ENCODE measurements around the gene KCNMA1.

KCNMA1 gene

GRCh38 chr10:77164616-77165311 lies 472.8 kb downstream of the KCNMA1 start:
- DNase-seq, result no peak

GRCh38 chr10:77163670-77164348 lies 473.8 kb downstream of the KCNMA1 start:
- DNase-seq, result peak; percentile 79

GRCh38 chr10:77162697-77163096 lies 474.9 kb downstream of the KCNMA1 start:
- DNase-seq, result no peak

GRCh38 chr10:77160679-77161078 lies 476.9 kb downstream of the KCNMA1 start:
- no peak for DNase-seq

- DNase-seq, result no peak
These were observed 478.0 kb downstream of the KCNMA1 start for GRCh38 chr10:77159538-77160110.

GRCh38 chr10:77158666-77159065 lies 478.9 kb downstream of the KCNMA1 start:
- DNase-seq, result no peak

- no peak for DNase-seq
These were observed 480.2 kb downstream of the KCNMA1 start for GRCh38 chr10:77157248-77158019.

GRCh38 chr10:77156406-77156879 lies 481.2 kb downstream of the KCNMA1 start:
- DNase-seq, result no peak

- no peak for DNase-seq
These were observed 485.4 kb downstream of the KCNMA1 start for GRCh38 chr10:77152256-77152655.

GRCh38 chr10:77151408-77151807 lies 486.2 kb downstream of the KCNMA1 start:
- no peak for DNase-seq

GRCh38 chr10:77149706-77150105 lies 487.9 kb downstream of the KCNMA1 start:
- DNase-seq, result no peak

- DNase-seq, result no peak
These were observed 488.6 kb downstream of the KCNMA1 start for GRCh38 chr10:77149001-77149400.

- DNase-seq, result no peak
These were observed 489.7 kb downstream of the KCNMA1 start for GRCh38 chr10:77147871-77148270.

- DNase-seq, result no peak
These were observed 490.8 kb downstream of the KCNMA1 start for GRCh38 chr10:77146712-77147336.

- DNase-seq, result peak; percentile 14
These were observed 493.0 kb downstream of the KCNMA1 start for GRCh38 chr10:77144656-77145055.

GRCh38 chr10:77139252-77140160 lies 498.1 kb downstream of the KCNMA1 start:
- DNase-seq, result no peak

- DNase-seq, result no peak
These were observed 499.1 kb downstream of the KCNMA1 start for GRCh38 chr10:77138541-77138940.

GRCh38 chr10:77135555-77135954 lies 502.1 kb downstream of the KCNMA1 start:
- DNase-seq, result no peak

- no peak for DNase-seq
These were observed 506.4 kb downstream of the KCNMA1 start for GRCh38 chr10:77131214-77131613.

- DNase-seq, result no peak
These were observed 510.4 kb downstream of the KCNMA1 start for GRCh38 chr10:77127243-77127642.

- DNase-seq, result no peak
These were observed 512.4 kb downstream of the KCNMA1 start for GRCh38 chr10:77125231-77125630.

- DNase-seq, result no peak
These were observed 514.3 kb downstream of the KCNMA1 start for GRCh38 chr10:77123330-77123729.
